OCI-LY3 (cell line): ENCODE data around the gene TMEM69.
"Not testable (repeated sequence)": the region's sequence is repeated elsewhere in the genome, so short reads cannot be mapped to it uniquely, and the experiment has no call there.

ENCODE experiments used
- H2AFZ ChIP-seq: fragments of 200-600, 300-600 bp; shearing (Covaris generic); 2 replicates; pipeline ENCODE4 v1.6.0; 2014; ENCODE audit warnings: antibody characterized with exemption, low read depth, low read length
- H3K27ac ChIP-seq: fragments of 200-600, 300-600 bp; sonication (generic); 2 replicates; pipeline ENCODE4 v1.5.1; 2014; ENCODE audit warnings: mild to moderate bottlenecking, low read length, moderate library complexity, mixed read lengths
- H3K27me3 ChIP-seq: fragments of 200-600, 300-600 bp; sonication (generic); 2 replicates; pipeline ENCODE4 v1.6.1; 2014; ENCODE audit warnings: low read depth, low read length, mixed read lengths
- H3K36me3 ChIP-seq: fragments of 200-600, 300-600 bp; sonication (generic); replicated peaks from 2 replicates; pipeline ENCODE3; 2014; ENCODE audit warnings: low read depth, low read length, mixed read lengths
- H3K4me1 ChIP-seq: fragments of 300-600, 200-600 bp; sonication (generic); 2 replicates; pipeline ENCODE4 v1.6.1; 2014; ENCODE audit warnings: low read length, mixed read lengths
- H3K4me2 ChIP-seq: fragments of 200-600, 300-600 bp; sonication (generic); 2 replicates; pipeline ENCODE4 v1.6.1; 2014; ENCODE audit warnings: low read length, mixed read lengths
- H3K4me3 ChIP-seq: fragments of 300-600, 200-600 bp; sonication (generic); 2 replicates; pipeline ENCODE4 v1.5.1; 2014; ENCODE audit warnings: antibody characterized with exemption, mild to moderate bottlenecking, low read length, moderate library complexity
- H3K79me2 ChIP-seq: fragments of 300-600, 200-600 bp; shearing (Covaris generic); 2 replicates; pipeline ENCODE4 v1.6.1; 2014; ENCODE audit warnings: mild to moderate bottlenecking, low read length, mixed read lengths
- H3K9ac ChIP-seq: fragments of 300-600, 200-600 bp; shearing (Covaris generic); 2 replicates; pipeline ENCODE4 v1.6.0; 2014; ENCODE audit warnings: mild to moderate bottlenecking, low read length, moderate library complexity
- H3K9me3 ChIP-seq: fragments of 200-600, 300-600 bp; shearing (Covaris generic); 2 replicates; pipeline ENCODE4 v1.6.1; 2014; ENCODE audit warnings: low read length, mixed read lengths; ENCODE audit not compliant: insufficient read depth
- H4K20me1 ChIP-seq: fragments of 200-600, 300-600 bp; sonication (generic); 2 replicates; pipeline ENCODE4 v1.6.1; 2016; ENCODE audit warnings: low read length, mixed read lengths; ENCODE audit not compliant: insufficient read depth
- CTCF ChIP-seq: fragments of 200-600, 300-600 bp; sonication (generic); IDR thresholded peaks from 2 replicates; pipeline ENCODE4 v1.5.1; 2014; ENCODE audit warnings: antibody characterized with exemption, low read length, low read depth
- EZH2phosphoT487 ChIP-seq: fragments of 200-600 bp; shearing (Covaris generic); IDR thresholded peaks from 2 replicates; pipeline ENCODE4 v1.6.1; 2018; ENCODE audit warnings: antibody characterized with exemption, mixed run types, low read depth

The TMEM69 gene

GRCh38 chr1:45713711-45714110 is 25.7 kb downstream of the TMEM69 start:
- Histone ChIP-seq H3K27me3 (no peaks in the 10 kb centered on the region), H3K36me3 (no peaks in the 10 kb centered on the region), H3K9ac (no peak overlapping the region), H3K4me2 (no peak overlapping the region), H2AFZ (no peak overlapping the region), H3K4me3 (no peak overlapping the region), H3K79me2 (no peaks in the 10 kb centered on the region), H3K4me1 (no peaks in the 10 kb centered on the region), H4K20me1 (no peaks in the 10 kb centered on the region), H3K9me3 (no peaks in the 10 kb centered on the region), H3K27ac (no peak overlapping the region)
- no peak for TF ChIP-seq CTCF
- TF ChIP-seq EZH2phosphoT487: no peak

- Histone ChIP-seq H3K27ac (no peak overlapping the region), H3K4me2 (no peak overlapping the region), H4K20me1 (no peaks in the 10 kb centered on the region), H2AFZ (no peak overlapping the region), H3K4me1 (no peaks in the 10 kb centered on the region), H3K9me3 (no peaks in the 10 kb centered on the region), H3K36me3 (no peaks in the 10 kb centered on the region), H3K4me3 (no peak overlapping the region), H3K27me3 (no peaks in the 10 kb centered on the region), H3K79me2 (no peaks in the 10 kb centered on the region), H3K9ac (no peak overlapping the region)
- TF ChIP-seq EZH2phosphoT487 (no peak), CTCF (no peak)
Observed at GRCh38 chr1:45716700-45717099, 28.7 kb downstream of the TMEM69 start.

GRCh38 chr1:45717386-45717785 is 29.4 kb downstream of the TMEM69 start:
- not testable (repeated sequence) for H3K79me2 ChIP-seq, H3K27me3 ChIP-seq, H3K4me1 ChIP-seq, H2AFZ ChIP-seq, H3K4me2 ChIP-seq, H4K20me1 ChIP-seq, H3K9ac ChIP-seq, H3K36me3 ChIP-seq, H3K27ac ChIP-seq, H3K9me3 ChIP-seq, H3K4me3 ChIP-seq

- TF ChIP-seq CTCF: no peak
- no peak for TF ChIP-seq EZH2phosphoT487
Observed at GRCh38 chr1:45718289-45718688, 30.3 kb downstream of the TMEM69 start.

GRCh38 chr1:45721207-45721606 is 33.2 kb downstream of the TMEM69 start:
- Histone ChIP-seq H3K27me3 (no peaks in the 10 kb centered on the region), H3K4me2 (no peak overlapping the region), H3K9ac (no peak overlapping the region), H3K79me2 (no peaks in the 10 kb centered on the region), H2AFZ (no peak overlapping the region), H3K4me3 (no peak overlapping the region), H4K20me1 (no peaks in the 10 kb centered on the region), H3K36me3 (no peaks in the 10 kb centered on the region), H3K4me1 (no peaks in the 10 kb centered on the region), H3K9me3 (no peaks in the 10 kb centered on the region), H3K27ac (no peak overlapping the region)
- TF ChIP-seq EZH2phosphoT487: no peak

More at GRCh38 chr1:45718289-45718688, 30.3 kb downstream of the TMEM69 start:
- Histone ChIP-seq H3K4me2 (no peak overlapping the region), H3K27ac (no peak overlapping the region), H3K9me3 (no peaks in the 10 kb centered on the region), H3K79me2 (no peaks in the 10 kb centered on the region), H3K4me3 (no peak overlapping the region), H3K9ac (no peak overlapping the region), H3K27me3 (no peaks in the 10 kb centered on the region), H3K4me1 (no peaks in the 10 kb centered on the region), H2AFZ (no peak overlapping the region), H4K20me1 (no peaks in the 10 kb centered on the region), H3K36me3 (no peaks in the 10 kb centered on the region)
